HEK293 (cell line): ENCODE results near the gene DCANP1.

Experiments used
- CTCF ChIA-PET: fragments of 350-600 bp; formaldehyde crosslinking; extraction: SDS; loops from one replicate; lab custom pipeline; 2021; ENCODE audit warnings: antibody characterized with exemption; lab: Yijun Ruan, JAX
- POLR2A ChIA-PET: fragments of 300-600 bp; formaldehyde crosslinking; extraction: SDS; loops from one replicate; lab custom pipeline; 2020; ENCODE audit warnings: antibody characterized with exemption, inconsistent platforms; lab: Yijun Ruan, JAX
- H3K27ac ChIP-seq: fragments of 200-500 bp; sonication (Bioruptor generic); 2 replicates; pipeline ENCODE4 v1.5.1; 2014; ENCODE audit warnings: low read depth, low read length, control low read depth, inconsistent platforms; ENCODE audit errors: extremely low read depth
- H3K36me3 ChIP-seq, 2 experiments: fragments of 200-500 bp in 1 of 2; sonication (Bioruptor generic) in 1 of 2; 1 replicate in 1 of 2; 2 replicates in 1 of 2; pipeline ENCODE4 v1.5.1; 2014 to 2017; ENCODE audit warnings: inconsistent platforms in 2 of 2, low read length in 2 of 2; ENCODE audit not compliant: control insufficient read depth in 2 of 2, insufficient read depth in 1 of 2
- H3K4me1 ChIP-seq: fragments of 200-500 bp; sonication (Bioruptor generic); 2 replicates; pipeline ENCODE4 v1.5.1; 2014; ENCODE audit warnings: mild to moderate bottlenecking, low read length, inconsistent platforms; ENCODE audit not compliant: control insufficient read depth, insufficient read depth
- H3K4me3 ChIP-seq: 2 replicates; pipeline ENCODE4 v1.5.1; 2011; ENCODE audit warnings: low read depth, mild to moderate bottlenecking, control low read depth, low read length, moderate library complexity
- H3K9me3 ChIP-seq: fragments of 200-500 bp; sonication (Bioruptor generic); 2 replicates; pipeline ENCODE4 v1.5.1; 2014; ENCODE audit warnings: low read depth, low read length, inconsistent platforms; ENCODE audit not compliant: control insufficient read depth, insufficient read depth
- IKZF3 ChIP-seq: fragments of 450-650 bp; IDR thresholded peaks from 2 replicates; pipeline ENCODE4 v1.5.0; 2018; ENCODE audit warnings: missing biosample characterization, mild to moderate bottlenecking, missing genetic modification characterization, moderate library complexity
- TRIM28 ChIP-seq: IDR thresholded peaks from 2 replicates; pipeline ENCODE4 v1.6.1; 2011; ENCODE audit warnings: low read length, control low read depth, borderline replicate concordance
- ZNF146 ChIP-seq: fragments of 450-650 bp; formaldehyde crosslinking; IDR thresholded peaks from 2 replicates; pipeline ENCODE4 v1.5.1; 2016; ENCODE audit warnings: missing biosample characterization, missing genetic modification characterization
- ZNF202 ChIP-seq: fragments of 450-650 bp; formaldehyde crosslinking; IDR thresholded peaks from 2 replicates; pipeline ENCODE4 v1.5.1; 2016; ENCODE audit warnings: missing biosample characterization, missing genetic modification characterization, borderline replicate concordance
- ZNF23 ChIP-seq: fragments of 450-650 bp; formaldehyde crosslinking; IDR thresholded peaks from 2 replicates; pipeline ENCODE4 v1.5.1; 2016; ENCODE audit warnings: missing biosample characterization, missing genetic modification characterization, borderline replicate concordance
- ZNF777 ChIP-seq: fragments of 450-650 bp; formaldehyde crosslinking; IDR thresholded peaks from 2 replicates; pipeline ENCODE4 v1.5.1; 2017; ENCODE audit warnings: missing biosample characterization, missing genetic modification characterization, borderline replicate concordance
- TF ChIP-seq, protein P1 (sequence below): fragments of 450-650 bp; formaldehyde crosslinking; IDR thresholded peaks from 2 replicates; pipeline ENCODE4 v1.5.1; 2016; ENCODE audit warnings: missing biosample characterization, missing genetic modification characterization
- TF ChIP-seq, protein P2 (sequence below): fragments of 450-650 bp; formaldehyde crosslinking; IDR thresholded peaks from 2 replicates; pipeline ENCODE4 v1.5.1; 2016; ENCODE audit warnings: missing biosample characterization, missing genetic modification characterization, borderline replicate concordance
- TF ChIP-seq, protein P3 (sequence below): fragments of 450-650 bp; formaldehyde crosslinking; IDR thresholded peaks from 2 replicates; pipeline ENCODE4 v1.5.1; 2016; ENCODE audit warnings: missing biosample characterization, missing genetic modification characterization
- TF ChIP-seq, protein P4 (sequence below): fragments of 450-650 bp; formaldehyde crosslinking; IDR thresholded peaks from 2 replicates; pipeline ENCODE4 v1.5.0; 2017; ENCODE audit warnings: missing biosample characterization, missing genetic modification characterization, borderline replicate concordance
- TF ChIP-seq, protein P5 (sequence below): fragments of 450-650 bp; formaldehyde crosslinking; IDR thresholded peaks from 2 replicates; pipeline ENCODE4 v1.5.1; 2016; ENCODE audit warnings: missing biosample characterization, missing genetic modification characterization, low read depth
- TF ChIP-seq, protein P6 (sequence below): fragments of 450-650 bp; formaldehyde crosslinking; IDR thresholded peaks from 2 replicates; pipeline ENCODE4 v1.5.1; 2016; ENCODE audit warnings: missing biosample characterization, missing genetic modification characterization, low read depth

Gene DCANP1

DNA sequence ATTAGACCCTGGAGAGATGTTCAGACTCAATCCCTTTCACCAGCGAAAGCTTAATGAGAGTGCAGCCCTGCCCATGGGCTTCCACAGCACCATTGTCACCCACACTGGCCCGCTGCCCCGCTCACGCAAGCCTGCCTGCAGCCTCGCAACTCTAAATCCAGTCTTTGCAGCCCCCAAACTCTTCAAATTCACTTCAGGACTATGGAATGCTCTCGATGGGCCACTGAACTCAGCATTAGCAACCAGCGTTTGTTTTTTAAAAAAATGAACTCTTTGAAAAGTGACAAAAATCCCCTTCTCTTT, 17.1 kb downstream of the DCANP1 start:
- H3K36me3 ChIP-seq = no peaks in the 10 kb centered on the region
- H3K4me1 ChIP-seq = no peaks in the 10 kb centered on the region
- H3K27ac ChIP-seq = no peak overlapping the region
- no peak overlapping the region for H3K4me3 ChIP-seq
- H3K9me3 ChIP-seq = no peaks in the 10 kb centered on the region
- CTCF ChIA-PET = no interaction called here
- POLR2A ChIA-PET = no interaction called here
- no peak for TF ChIP-seq ZNF146 (tag by site-specific recombination)
- TF ChIP-seq, protein P1, sequence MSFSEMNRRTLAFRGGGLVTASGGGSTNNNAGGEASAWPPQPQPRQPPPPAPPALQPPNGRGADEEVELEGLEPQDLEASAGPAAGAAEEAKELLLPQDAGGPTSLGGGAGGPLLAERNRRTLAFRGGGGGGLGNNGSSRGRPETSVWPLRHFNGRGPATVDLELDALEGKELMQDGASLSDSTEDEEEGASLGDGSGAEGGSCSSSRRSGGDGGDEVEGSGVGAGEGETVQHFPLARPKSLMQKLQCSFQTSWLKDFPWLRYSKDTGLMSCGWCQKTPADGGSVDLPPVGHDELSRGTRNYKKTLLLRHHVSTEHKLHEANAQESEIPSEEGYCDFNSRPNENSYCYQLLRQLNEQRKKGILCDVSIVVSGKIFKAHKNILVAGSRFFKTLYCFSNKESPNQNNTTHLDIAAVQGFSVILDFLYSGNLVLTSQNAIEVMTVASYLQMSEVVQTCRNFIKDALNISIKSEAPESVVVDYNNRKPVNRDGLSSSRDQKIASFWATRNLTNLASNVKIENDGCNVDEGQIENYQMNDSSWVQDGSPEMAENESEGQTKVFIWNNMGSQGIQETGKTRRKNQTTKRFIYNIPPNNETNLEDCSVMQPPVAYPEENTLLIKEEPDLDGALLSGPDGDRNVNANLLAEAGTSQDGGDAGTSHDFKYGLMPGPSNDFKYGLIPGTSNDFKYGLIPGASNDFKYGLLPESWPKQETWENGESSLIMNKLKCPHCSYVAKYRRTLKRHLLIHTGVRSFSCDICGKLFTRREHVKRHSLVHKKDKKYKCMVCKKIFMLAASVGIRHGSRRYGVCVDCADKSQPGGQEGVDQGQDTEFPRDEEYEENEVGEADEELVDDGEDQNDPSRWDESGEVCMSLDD (tag by site-specific recombination) = no peak
- TF ChIP-seq, protein P2, sequence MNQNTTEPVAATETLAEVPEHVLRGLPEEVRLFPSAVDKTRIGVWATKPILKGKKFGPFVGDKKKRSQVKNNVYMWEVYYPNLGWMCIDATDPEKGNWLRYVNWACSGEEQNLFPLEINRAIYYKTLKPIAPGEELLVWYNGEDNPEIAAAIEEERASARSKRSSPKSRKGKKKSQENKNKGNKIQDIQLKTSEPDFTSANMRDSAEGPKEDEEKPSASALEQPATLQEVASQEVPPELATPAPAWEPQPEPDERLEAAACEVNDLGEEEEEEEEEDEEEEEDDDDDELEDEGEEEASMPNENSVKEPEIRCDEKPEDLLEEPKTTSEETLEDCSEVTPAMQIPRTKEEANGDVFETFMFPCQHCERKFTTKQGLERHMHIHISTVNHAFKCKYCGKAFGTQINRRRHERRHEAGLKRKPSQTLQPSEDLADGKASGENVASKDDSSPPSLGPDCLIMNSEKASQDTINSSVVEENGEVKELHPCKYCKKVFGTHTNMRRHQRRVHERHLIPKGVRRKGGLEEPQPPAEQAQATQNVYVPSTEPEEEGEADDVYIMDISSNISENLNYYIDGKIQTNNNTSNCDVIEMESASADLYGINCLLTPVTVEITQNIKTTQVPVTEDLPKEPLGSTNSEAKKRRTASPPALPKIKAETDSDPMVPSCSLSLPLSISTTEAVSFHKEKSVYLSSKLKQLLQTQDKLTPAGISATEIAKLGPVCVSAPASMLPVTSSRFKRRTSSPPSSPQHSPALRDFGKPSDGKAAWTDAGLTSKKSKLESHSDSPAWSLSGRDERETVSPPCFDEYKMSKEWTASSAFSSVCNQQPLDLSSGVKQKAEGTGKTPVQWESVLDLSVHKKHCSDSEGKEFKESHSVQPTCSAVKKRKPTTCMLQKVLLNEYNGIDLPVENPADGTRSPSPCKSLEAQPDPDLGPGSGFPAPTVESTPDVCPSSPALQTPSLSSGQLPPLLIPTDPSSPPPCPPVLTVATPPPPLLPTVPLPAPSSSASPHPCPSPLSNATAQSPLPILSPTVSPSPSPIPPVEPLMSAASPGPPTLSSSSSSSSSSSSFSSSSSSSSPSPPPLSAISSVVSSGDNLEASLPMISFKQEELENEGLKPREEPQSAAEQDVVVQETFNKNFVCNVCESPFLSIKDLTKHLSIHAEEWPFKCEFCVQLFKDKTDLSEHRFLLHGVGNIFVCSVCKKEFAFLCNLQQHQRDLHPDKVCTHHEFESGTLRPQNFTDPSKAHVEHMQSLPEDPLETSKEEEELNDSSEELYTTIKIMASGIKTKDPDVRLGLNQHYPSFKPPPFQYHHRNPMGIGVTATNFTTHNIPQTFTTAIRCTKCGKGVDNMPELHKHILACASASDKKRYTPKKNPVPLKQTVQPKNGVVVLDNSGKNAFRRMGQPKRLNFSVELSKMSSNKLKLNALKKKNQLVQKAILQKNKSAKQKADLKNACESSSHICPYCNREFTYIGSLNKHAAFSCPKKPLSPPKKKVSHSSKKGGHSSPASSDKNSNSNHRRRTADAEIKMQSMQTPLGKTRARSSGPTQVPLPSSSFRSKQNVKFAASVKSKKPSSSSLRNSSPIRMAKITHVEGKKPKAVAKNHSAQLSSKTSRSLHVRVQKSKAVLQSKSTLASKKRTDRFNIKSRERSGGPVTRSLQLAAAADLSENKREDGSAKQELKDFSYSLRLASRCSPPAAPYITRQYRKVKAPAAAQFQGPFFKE (tag by site-specific recombination) = no peak
- no peak for TF ChIP-seq ZNF777 (tag by site-specific recombination)
- no peak for TF ChIP-seq ZNF202
- no peak for TF ChIP-seq IKZF3 (tag by site-specific recombination)
- TF ChIP-seq, protein P3, sequence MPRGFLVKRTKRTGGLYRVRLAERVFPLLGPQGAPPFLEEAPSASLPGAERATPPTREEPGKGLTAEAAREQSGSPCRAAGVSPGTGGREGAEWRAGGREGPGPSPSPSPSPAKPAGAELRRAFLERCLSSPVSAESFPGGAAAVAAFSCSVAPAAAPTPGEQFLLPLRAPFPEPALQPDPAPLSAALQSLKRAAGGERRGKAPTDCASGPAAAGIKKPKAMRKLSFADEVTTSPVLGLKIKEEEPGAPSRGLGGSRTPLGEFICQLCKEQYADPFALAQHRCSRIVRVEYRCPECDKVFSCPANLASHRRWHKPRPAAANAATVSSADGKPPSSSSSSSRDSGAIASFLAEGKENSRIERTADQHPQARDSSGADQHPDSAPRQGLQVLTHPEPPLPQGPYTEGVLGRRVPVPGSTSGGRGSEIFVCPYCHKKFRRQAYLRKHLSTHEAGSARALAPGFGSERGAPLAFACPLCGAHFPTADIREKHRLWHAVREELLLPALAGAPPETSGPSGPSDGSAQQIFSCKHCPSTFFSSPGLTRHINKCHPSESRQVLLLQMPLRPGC (tag by site-specific recombination) = no peak
- TF ChIP-seq, protein P4, sequence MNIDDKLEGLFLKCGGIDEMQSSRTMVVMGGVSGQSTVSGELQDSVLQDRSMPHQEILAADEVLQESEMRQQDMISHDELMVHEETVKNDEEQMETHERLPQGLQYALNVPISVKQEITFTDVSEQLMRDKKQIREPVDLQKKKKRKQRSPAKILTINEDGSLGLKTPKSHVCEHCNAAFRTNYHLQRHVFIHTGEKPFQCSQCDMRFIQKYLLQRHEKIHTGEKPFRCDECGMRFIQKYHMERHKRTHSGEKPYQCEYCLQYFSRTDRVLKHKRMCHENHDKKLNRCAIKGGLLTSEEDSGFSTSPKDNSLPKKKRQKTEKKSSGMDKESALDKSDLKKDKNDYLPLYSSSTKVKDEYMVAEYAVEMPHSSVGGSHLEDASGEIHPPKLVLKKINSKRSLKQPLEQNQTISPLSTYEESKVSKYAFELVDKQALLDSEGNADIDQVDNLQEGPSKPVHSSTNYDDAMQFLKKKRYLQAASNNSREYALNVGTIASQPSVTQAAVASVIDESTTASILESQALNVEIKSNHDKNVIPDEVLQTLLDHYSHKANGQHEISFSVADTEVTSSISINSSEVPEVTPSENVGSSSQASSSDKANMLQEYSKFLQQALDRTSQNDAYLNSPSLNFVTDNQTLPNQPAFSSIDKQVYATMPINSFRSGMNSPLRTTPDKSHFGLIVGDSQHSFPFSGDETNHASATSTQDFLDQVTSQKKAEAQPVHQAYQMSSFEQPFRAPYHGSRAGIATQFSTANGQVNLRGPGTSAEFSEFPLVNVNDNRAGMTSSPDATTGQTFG (tag by site-specific recombination) = no peak
- no peak for TF ChIP-seq ZNF23 (tag by site-specific recombination)
- TF ChIP-seq, all 188 proteins: peak for 0

DNA sequence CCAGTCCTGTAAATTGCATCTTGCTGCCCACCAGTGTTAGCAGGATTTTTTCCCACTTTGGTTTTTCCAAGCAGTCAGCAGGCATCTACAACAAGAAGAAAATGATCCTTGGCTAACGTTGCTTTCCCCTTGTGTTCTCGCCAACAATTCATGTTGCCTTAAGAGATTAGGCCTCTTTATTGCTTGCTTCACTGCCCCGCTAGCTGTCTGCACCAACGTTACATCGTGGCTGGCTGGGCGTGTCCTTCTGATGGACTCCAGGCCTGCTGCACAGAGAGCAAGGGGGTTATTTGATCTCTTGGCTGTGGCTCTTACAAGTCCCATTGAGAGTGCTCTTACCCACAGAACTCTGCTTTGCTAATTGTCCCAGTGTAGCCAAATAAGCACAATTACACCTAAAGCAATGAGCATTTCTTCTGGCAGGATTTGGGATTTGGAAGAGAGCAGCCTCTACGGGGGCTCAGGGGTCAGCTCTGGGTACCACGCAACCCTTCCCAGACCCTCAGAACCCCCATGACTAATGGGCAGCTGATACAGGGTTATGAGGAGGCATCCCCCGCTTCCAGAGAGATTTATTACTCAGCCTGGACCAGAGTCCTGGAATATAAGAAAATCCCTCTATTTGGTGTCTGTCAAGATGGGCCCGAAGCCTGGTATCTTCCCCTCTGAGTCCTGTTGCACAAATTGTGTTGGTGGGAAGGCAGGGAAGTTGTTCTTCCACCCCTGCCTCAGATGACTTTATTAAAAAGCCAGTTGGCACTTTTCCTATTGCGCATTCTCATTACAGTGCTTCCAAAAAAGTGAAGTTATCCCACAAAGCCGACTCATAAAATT, 17.6 kb downstream of the DCANP1 start:
- CTCF ChIA-PET = interaction anchor here (0.5 kb wide), 1 partner anchor 732 kb away, joined by 3 read pairs; no protein-coding TSS in a partner anchor
- TF ChIP-seq TRIM28 = 0 out of 2 replicates have a peak, but pooled peaks have one; percentile 44
- TF ChIP-seq, protein P5, sequence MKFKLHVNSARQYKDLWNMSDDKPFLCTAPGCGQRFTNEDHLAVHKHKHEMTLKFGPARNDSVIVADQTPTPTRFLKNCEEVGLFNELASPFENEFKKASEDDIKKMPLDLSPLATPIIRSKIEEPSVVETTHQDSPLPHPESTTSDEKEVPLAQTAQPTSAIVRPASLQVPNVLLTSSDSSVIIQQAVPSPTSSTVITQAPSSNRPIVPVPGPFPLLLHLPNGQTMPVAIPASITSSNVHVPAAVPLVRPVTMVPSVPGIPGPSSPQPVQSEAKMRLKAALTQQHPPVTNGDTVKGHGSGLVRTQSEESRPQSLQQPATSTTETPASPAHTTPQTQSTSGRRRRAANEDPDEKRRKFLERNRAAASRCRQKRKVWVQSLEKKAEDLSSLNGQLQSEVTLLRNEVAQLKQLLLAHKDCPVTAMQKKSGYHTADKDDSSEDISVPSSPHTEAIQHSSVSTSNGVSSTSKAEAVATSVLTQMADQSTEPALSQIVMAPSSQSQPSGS (tag by site-specific recombination) = no peak
- TF ChIP-seq, protein P6, sequence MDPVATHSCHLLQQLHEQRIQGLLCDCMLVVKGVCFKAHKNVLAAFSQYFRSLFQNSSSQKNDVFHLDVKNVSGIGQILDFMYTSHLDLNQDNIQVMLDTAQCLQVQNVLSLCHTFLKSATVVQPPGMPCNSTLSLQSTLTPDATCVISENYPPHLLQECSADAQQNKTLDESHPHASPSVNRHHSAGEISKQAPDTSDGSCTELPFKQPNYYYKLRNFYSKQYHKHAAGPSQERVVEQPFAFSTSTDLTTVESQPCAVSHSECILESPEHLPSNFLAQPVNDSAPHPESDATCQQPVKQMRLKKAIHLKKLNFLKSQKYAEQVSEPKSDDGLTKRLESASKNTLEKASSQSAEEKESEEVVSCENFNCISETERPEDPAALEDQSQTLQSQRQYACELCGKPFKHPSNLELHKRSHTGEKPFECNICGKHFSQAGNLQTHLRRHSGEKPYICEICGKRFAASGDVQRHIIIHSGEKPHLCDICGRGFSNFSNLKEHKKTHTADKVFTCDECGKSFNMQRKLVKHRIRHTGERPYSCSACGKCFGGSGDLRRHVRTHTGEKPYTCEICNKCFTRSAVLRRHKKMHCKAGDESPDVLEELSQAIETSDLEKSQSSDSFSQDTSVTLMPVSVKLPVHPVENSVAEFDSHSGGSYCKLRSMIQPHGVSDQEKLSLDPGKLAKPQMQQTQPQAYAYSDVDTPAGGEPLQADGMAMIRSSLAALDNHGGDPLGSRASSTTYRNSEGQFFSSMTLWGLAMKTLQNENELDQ (tag by site-specific recombination) = no peak
- POLR2A ChIA-PET = no interaction called here
- Histone ChIP-seq H3K36me3 (no peaks in the 10 kb centered on the region), H3K27ac (no peak overlapping the region), H3K9me3 (no peaks in the 10 kb centered on the region), H3K4me1 (no peaks in the 10 kb centered on the region), H3K4me3 (no peak overlapping the region)
